HG03442 (cell line): ENCODE data around the gene PRDM16.

Source experiments
- ATAC-seq: cut with Tn5 transposase; IDR thresholded peaks from one replicate; pipeline ENCODE4 v1.9.1; 2021; ENCODE audit warnings: mild to moderate bottlenecking, moderate library complexity; ENCODE audit not compliant: unreplicated experiment

Gene PRDM16

DNA sequence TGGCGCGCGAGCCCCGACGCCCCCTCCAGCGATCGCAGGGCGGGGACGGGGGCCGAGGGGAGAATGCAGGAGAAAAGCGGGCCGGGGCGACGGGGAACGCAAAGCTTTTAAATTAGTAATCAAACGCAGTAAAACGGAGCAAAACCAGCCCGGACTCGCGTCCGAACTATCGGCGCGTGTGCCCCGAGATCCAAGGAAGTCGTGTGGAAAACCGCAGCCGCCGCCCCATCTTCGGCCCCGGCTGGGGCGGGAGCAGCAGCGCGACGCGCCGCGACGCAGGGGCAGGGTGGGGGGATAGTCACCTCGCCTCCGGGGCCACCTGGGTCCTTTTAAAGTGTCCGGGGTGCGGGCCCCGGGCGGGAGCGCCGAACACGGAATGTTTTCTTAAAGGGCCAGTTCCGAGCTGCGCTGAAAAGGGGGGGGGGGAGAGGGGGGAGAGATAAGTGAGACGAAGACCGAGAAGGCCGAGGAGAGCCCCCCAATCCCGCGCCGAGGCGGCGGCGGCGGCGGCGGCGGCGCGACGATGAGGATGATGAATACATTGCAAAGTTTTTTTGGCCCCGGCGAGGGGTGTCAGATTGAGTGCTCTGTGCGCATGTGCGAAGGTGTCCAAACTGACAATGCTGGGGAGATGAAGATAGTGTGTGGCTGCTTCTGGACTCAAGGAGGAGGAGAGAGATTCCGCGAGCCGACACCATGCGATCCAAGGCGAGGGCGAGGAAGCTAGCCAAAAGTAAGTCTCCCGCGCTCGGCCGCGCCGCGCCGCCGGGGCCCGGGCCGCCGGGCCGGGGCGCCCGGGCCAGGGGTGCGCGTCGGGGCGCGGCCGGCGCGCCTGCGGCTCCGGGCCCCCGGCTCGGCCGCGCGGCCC, at the start of gene PRDM16:
Gene PRDM16, plus strand, starts transcription at position 640 of the 868 bp plus-strand sequence. Its CDS starts 57 bp downstream, at position 697.
- no peak for ATAC-seq

- ATAC-seq = no peak
Measured at GRCh38 chr1:3019516-3020051, 49.4 kb upstream of the PRDM16 start.

- no peak for ATAC-seq
Measured at GRCh38 chr1:3020263-3020909, 48.6 kb upstream of the PRDM16 start.

- ATAC-seq = no peak
Measured at GRCh38 chr1:3021233-3021671, 47.8 kb upstream of the PRDM16 start, which contains the start of gene ACTRT2. Gene ACTRT2, plus strand, starts transcription at chr1:3021467. Its CDS starts 220 bp downstream, at chr1:3021687.

DNA sequence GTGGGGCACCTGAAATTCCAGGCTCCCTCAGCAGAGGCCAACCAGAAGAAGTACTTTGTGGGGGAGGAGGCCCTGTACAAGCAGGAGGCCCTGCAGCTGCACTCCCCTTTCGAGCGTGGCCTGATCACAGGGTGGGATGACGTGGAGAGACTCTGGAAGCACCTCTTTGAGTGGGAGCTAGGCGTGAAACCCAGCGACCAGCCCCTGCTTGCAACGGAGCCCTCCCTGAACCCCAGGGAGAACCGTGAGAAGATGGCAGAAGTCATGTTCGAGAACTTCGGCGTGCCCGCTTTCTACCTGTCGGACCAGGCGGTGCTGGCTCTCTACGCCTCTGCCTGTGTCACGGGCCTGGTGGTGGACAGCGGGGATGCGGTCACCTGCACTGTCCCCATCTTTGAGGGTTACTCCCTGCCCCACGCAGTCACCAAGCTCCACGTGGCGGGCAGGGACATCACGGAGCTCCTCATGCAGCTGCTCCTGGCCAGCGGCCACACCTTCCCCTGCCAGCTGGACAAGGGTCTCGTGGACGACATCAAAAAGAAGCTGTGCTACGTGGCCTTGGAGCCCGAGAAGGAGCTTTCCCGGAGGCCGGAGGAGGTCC, 47.1 kb upstream of the PRDM16 start:
- ATAC-seq = no peak

DNA sequence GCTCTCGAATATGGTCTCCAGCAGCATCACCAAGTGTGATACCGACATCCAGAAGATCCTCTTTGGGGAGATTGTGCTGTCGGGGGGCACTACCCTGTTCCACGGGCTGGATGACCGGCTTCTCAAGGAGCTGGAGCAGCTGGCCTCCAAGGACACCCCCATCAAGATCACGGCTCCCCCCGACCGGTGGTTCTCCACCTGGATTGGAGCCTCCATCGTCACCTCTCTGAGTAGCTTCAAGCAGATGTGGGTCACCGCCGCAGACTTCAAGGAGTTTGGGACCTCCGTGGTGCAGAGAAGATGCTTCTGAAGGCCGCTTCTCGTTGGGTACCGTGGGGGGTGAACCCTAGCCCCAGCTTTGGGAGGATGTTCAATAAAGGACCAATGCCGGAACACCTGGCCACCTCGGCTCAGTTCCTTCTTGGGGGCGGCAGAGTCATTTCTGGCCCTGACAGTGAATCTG, 46.5 kb upstream of the PRDM16 start:
- no peak for ATAC-seq

- ATAC-seq = no peak
Measured at GRCh38 chr1:3022976-3023375, 46.0 kb upstream of the PRDM16 start.

GRCh38 chr1:3024019-3024418, 45.0 kb upstream of the PRDM16 start:
- ATAC-seq = no peak

- ATAC-seq = no peak
Measured at GRCh38 chr1:3024588-3024987, 44.4 kb upstream of the PRDM16 start.

- ATAC-seq = no peak
Measured at GRCh38 chr1:3026124-3026523, 42.9 kb upstream of the PRDM16 start.

DNA sequence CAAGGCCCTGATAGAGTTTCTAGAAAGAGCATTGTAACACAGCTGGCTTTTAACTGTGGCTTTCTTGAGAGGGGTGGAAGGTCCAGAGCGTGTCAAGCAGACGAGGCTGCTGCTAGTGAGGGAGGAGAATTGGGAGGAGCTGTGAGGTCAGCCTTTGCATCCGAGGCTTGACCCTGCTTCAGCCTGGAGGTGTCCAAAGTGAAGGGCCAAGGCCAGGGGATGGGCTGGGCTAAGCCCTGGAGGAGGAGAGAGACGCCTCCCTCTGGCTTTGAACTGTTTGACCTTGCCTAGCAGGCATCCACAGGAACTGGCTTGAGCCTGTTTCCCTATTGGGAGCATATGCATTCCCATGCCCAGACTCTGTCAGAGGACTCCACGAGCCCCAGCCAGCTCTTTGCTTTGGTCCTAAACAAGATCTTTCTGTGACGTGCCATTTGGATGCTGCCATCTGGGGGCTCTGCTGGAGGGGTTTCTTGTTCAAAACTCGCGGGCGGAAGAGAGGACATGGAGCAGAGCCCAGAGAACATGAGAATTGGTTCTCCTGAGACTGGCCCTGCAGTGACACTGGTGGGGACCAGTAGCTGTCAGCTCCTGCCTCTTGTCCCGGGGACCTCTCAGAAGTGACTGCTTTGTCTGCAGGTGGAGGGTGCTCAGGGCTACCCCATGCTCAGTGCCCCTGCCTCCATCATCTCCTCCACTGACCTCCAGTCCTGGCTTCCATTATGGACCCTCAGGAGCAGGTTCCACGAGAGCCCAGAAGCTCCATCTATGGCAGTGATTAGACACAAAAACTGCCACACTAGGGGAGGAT, 42.2 kb upstream of the PRDM16 start:
- ATAC-seq = no peak

DNA sequence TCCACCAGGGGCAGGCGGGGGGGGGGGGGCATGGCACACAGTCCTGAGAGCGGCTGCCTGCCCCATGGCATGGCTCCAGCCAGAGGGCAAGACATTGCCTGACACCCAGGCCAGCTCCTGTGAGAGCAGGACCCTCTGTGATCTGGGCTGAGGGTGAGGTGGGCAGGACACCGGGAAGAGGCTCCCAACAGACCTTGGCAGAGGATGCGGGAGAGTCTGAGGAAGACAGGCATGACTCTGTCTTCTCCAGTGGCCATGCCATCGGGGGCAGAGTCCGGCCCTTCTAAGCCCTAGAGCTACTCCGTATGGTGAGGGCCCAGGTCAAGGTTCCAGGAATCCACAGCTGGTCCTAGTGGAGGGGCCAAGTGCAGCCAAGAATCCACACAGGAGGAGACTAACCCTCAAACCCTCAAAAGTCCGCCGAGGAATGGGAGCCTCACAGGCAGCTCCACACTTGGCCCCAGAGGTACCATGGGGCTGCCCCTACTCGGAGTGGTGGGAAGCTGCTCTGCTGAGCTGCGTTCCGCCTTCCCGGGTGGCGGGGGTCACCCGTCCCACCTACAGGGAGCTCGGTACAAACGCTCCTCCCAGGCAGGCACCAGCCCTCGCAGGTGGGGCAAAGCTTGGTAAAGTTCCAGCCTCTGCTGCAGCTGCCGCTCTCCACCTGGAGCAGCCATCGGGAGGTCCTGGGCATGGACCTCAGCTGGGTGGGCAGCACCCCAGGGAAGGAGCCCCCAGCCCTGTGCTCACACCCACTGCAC, 41.2 kb upstream of the PRDM16 start:
- ATAC-seq = no peak

- no peak for ATAC-seq
Measured at GRCh38 chr1:3028531-3029282, 40.3 kb upstream of the PRDM16 start.

GRCh38 chr1:3029481-3029961, 39.5 kb upstream of the PRDM16 start:
- ATAC-seq = no peak

- no peak for ATAC-seq
Measured at GRCh38 chr1:3029991-3030662, 38.9 kb upstream of the PRDM16 start.

- ATAC-seq = no peak
Measured at GRCh38 chr1:3030663-3031381, 38.2 kb upstream of the PRDM16 start.

DNA sequence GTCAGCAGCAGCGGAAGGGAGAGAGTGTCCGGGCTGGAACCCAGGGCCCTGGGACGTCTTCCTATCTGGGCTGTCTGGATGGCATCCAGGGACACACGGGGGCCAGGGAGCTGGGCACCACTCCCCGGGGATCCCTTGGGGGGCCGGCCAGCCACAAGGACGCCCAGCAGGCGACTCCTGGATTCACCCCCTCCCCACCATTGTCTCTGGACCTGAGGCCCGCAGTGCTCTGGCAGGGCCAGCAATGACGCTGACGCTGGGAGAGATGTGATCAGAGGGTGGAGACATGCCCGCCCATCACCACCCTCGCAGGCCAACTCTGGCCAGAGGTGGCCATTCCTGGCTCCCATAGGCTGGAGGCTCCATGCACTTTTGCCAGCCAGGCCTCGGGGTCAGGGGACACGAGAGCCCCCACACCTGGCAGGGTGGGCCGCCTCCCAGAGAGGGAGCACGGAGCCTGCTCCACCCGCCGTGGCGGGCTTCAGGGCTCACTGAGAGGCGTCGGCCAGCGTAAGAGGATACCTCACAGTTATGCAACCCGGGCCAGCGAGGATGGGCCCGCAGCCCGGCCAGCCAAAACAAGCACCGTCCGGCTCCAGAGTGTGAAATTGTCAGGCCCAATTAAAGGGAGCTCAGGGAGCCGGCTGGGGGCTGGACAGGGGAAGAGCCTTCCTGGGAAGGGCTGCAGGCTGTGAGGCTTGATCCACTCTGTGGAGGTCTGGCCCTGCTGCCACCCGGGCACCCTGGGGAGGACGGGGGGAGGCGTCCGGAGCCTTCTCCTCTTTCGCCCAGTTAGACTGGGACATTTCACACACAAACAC, 37.4 kb upstream of the PRDM16 start:
- no peak for ATAC-seq
